Measurements from ENCODE around the gene PHKB.
A peak's percentile ranks its signal among the peaks of the same experiment; 100 is the strongest.

PHKB gene

DNA sequence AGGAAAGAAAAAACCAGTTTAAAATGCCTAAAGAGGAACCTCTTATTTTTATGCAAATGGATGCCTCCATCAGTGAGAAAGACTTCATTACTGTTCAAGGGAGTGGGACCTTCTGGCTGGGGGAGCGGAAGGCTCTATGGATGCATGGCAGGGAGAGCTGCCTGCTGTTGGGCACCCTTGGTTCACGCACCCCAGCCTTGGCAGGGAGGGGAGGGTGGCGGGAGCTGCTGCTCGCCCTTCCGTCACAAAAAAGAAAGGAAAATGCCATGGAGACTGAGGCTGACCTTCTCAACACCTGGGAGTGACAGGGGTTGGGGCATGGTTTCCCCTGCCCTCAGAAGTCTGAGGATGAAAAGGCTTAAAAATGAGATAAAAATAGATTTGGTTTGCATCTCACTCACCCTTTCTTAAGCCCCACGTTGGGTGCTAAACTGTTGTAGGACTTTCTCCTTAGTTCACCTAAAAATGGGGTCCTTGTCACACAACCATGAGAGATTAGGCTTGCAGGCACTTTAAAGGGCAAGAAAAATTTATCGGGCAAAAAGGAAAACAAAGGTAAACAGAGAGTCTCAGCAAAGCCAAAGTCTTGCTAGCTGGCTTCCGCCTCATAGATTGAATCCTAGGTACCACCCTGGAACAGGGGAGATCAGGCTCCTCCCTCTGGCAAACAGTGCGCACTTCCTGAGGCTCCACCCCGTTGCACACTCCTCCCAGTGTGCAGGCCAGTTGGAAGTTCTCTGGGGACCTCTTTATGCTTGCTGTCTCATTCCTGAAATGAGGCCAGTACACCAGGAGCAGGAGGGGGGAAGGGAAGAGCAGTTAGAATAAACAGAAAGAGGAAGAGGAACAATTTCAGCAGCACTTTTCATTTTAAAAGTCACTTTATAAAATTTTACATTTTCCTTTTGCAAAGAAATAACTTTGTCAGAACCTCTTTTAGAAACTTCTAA, 31.6 kb downstream of the PHKB start:
- TF ChIP-seq, protein P1, sequence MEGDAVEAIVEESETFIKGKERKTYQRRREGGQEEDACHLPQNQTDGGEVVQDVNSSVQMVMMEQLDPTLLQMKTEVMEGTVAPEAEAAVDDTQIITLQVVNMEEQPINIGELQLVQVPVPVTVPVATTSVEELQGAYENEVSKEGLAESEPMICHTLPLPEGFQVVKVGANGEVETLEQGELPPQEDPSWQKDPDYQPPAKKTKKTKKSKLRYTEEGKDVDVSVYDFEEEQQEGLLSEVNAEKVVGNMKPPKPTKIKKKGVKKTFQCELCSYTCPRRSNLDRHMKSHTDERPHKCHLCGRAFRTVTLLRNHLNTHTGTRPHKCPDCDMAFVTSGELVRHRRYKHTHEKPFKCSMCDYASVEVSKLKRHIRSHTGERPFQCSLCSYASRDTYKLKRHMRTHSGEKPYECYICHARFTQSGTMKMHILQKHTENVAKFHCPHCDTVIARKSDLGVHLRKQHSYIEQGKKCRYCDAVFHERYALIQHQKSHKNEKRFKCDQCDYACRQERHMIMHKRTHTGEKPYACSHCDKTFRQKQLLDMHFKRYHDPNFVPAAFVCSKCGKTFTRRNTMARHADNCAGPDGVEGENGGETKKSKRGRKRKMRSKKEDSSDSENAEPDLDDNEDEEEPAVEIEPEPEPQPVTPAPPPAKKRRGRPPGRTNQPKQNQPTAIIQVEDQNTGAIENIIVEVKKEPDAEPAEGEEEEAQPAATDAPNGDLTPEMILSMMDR (IDR thresholded peaks at IDR 0.05; ENCODE audit: low read depth, low read length): no peak
- DNase-seq (ENCODE audit: low read depth in 2 of 2): peak; percentile 80 to 93
- H3K4me3 ChIP-seq (replicated peaks in 1 of 2; ENCODE audit: low read depth in 2 of 2, low read length in 2 of 2): no peak overlapping the region

DNA sequence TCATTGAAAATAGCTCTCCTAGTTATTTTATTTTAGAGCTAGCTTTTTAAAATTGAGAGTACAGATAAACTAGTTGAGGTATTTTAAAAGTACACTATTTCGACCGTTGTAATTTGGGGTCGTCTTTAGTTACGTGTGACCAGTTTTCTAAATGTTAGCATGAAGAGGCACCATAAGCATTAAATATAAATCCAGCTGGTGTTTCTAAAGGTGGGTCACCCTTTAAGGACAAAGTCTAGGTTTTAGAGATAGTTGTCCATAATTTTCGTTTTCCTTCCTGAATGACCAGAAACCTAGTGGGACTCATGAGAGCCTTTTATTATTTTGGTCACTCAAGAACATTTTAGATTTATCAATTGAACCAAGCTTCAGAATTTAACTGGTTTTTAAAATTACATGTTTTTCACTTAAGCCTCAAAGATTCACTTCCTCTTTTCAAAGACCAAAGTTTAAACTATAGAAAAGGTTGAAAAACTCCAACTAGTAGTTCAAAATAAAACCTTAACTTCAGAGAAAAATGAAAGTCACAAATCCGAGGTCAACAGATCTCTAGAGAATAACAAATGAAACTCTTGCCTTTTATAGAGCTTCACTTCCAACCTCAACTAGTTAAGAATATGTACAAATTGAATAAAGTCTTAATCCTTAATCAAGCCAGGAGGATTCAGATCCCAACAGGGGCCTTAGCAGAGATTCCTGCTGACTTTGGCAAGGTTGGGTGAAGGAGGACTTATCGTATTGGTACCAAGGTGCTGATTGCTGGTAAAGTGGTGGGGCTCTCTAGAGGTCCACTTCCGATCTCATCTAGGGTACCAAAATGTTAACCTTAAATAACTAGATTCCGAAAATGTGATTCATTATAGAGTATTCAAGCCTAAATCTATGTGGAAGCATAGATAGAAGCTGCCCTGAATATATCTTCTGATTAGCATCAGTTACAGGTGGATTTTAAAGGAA, 32.5 kb downstream of the PHKB start:
- peak in 1 of 2 donors; percentile 9 for DNase-seq (ENCODE audit: low read depth in 2 of 2)
- H3K4me3 ChIP-seq (replicated peaks in 1 of 2; ENCODE audit: low read depth in 2 of 2, low read length in 2 of 2): no peak overlapping the region

DNA sequence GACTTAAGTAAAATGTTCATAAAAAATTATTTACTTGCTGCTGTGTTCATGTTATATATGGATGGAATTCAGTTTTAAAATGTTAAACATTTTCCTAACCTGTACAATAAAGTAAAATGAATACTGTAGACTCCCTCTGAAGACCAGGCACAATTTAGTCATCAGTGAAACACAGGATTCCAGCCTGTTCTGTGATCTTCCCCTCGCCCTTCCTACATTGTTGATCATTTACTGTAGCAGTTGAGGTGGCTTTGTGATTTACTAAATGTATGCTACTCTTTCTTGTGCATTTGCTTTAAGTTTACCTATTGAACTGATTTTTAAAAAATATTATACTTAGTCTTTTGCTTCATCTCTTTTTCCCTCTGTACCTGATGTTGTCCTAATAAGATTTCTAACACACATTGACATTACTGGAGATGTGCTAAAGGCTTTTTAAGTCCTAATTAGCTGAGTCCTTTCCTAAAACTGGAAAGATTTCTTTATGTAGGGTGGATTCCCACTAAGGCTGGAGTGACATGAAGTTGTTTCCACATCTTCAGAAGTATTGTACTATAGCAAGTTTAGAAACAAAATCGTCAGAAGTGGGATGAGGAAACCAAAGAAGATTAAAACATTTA, 38.1 kb downstream of the PHKB start:
- DNase-seq (ENCODE audit: low read depth in 2 of 2): no peak
- H3K4me3 ChIP-seq (replicated peaks in 1 of 2; ENCODE audit: low read depth in 2 of 2, low read length in 2 of 2): no peak overlapping the region
- TF ChIP-seq, protein P1 (IDR thresholded peaks at IDR 0.05; ENCODE audit: low read depth, low read length): no peak

More for the DNA sequence above, 32.5 kb downstream of the PHKB start:
- TF ChIP-seq, protein P1 (IDR thresholded peaks at IDR 0.05; ENCODE audit: low read depth, low read length): no peak

DNA sequence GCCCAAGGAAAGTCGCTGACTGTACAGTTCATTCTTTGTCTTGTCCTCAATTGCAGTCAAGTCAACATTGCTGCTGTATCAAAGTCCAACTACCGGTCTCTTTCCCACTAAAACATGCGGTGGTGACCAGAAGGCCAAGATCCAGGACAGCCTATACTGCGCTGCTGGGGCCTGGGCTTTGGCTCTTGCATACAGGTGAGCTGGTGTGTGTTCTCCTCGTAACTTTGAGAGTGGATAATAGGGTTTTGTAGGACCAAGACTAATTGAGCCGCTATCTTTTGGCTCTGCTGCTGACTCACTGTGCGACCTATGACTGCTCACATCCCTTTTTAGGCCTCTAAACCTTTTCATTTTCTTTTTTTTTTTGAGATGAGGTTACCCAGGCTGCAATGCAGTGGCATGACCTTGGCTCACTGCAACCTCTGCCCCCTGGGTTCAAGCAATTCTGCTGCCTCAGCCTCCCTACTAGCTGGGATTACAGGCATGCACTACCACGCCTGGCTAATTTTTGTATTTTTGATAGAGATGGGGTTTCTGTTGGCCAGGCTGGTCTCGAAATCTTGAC, 38.7 kb downstream of the PHKB start:
- H3K4me3 ChIP-seq (replicated peaks in 1 of 2; ENCODE audit: low read depth in 2 of 2, low read length in 2 of 2): no peak overlapping the region
- DNase-seq (ENCODE audit: low read depth in 2 of 2): no peak
- TF ChIP-seq, protein P1 (IDR thresholded peaks at IDR 0.05; ENCODE audit: low read depth, low read length): no peak

DNA sequence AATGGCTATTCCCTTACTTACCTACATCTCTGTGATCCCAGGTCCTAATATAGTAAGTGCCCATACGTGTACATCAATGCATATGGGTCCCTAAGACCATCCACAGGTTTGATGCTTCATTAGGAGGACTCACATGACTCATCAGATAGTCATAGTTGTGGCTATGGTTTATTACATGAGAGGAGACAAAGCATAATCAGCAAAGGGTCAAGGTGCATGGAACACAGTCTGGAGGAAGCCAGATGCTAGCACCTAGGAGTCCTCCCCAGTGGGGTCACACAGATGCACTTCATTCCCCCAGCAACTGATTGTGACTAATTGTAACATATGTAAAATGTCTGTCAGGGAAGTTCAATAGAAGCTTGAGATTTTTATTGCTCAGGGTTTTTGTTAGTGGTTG, 42.8 kb downstream of the PHKB start:
- no peak overlapping the region for H3K4me3 ChIP-seq (replicated peaks in 1 of 2; ENCODE audit: low read depth in 2 of 2, low read length in 2 of 2)
- DNase-seq (ENCODE audit: low read depth in 2 of 2): peak in 1 of 2 donors; percentile 41
- TF ChIP-seq, protein P1 (IDR thresholded peaks at IDR 0.05; ENCODE audit: low read depth, low read length): no peak

DNA sequence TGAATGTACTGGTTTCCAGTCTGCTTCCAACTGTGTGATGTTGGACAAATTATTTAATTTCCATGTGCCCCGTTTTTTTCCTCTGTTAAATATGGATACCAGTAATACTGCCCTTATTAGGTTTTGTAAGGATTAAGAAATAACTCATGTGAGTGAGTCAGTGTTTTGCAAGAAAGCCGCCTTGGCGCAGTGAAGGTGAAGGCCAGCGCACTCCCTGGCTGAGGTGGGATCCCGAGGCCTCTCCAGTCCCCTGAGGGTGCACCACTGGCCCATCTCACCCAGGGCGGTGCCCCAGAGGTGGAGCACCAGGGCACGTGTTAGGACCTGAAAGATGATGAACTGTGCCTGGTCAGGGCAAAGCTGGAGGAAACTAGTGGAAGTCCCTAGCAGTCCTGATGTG, 43.5 kb downstream of the PHKB start:
- H3K4me3 ChIP-seq (replicated peaks in 1 of 2; ENCODE audit: low read depth in 2 of 2, low read length in 2 of 2): no peak overlapping the region
- peak in 1 of 2 donors; percentile 27 for DNase-seq (ENCODE audit: low read depth in 2 of 2)
- TF ChIP-seq, protein P1 (IDR thresholded peaks at IDR 0.05; ENCODE audit: low read depth, low read length): no peak
